Measurements from ENCODE around the gene SERPING1. TPM values are rescaled to one million over a fixed set of nuclear protein-coding genes. Genes with fewer than 3 reads are reported as not detected.

The SERPING1 gene
- total RNA-seq, 1 donor from 2014 or later: 4.6 TPM

GRCh38 chr11:57566905-57567514 lies 30.5 kb upstream of the SERPING1 start:
- DNase-seq (ENCODE audit: low spot score): no peak
- no peaks in the 10 kb centered on the region for H3K9me3 Mint-ChIP-seq (ENCODE audit: low read depth)
- H3K27ac Mint-ChIP-seq (ENCODE audit: unreplicated experiment): peak overlapping the region; percentile 41

GRCh38 chr11:57567515-57568329 lies 29.8 kb upstream of the SERPING1 start, which contains the start of gene UBE2L6:
TSS of gene UBE2L6 (minus strand) at chr11:57567672. CDS start at chr11:57567611, 61 bp downstream.
- Mint-ChIP-seq H3K36me3 (ENCODE audit: low read depth) (no peaks in the 10 kb centered on the region), H3K27ac (ENCODE audit: unreplicated experiment) (peak within 1 kb of the TSS; percentile 61), H3K9me3 (ENCODE audit: low read depth) (no peaks in the 10 kb centered on the region), H3K27me3 (ENCODE audit: low read depth) (no peaks in the 10 kb centered on the region), H3K4me3 (ENCODE audit: unreplicated experiment) (peak within 1 kb of the TSS; percentile 91), H3K4me1 (ENCODE audit: low read depth) (peaks cover 32% of the 10 kb centered on the region)
- no peak for DNase-seq (ENCODE audit: low spot score)
- TF ChIP-seq CTCF (IDR thresholded peaks at IDR 0.05): peak; percentile 98

More at GRCh38 chr11:57566905-57567514, 30.5 kb upstream of the SERPING1 start:
- TF ChIP-seq CTCF (IDR thresholded peaks at IDR 0.05): no peak
- Mint-ChIP-seq H3K27me3 (ENCODE audit: low read depth) (no peaks in the 10 kb centered on the region), H3K36me3 (ENCODE audit: low read depth) (no peaks in the 10 kb centered on the region), H3K4me3 (ENCODE audit: unreplicated experiment) (peak overlapping the region; percentile 91), H3K4me1 (ENCODE audit: low read depth) (peaks cover 32% of the 10 kb centered on the region)

GRCh38 chr11:57568330-57568766 lies 29.1 kb upstream of the SERPING1 start:
- Mint-ChIP-seq H3K4me1 (ENCODE audit: low read depth) (peaks cover 32% of the 10 kb centered on the region), H3K4me3 (ENCODE audit: unreplicated experiment) (peak overlapping the region; percentile 91), H3K9me3 (ENCODE audit: low read depth) (no peaks in the 10 kb centered on the region), H3K36me3 (ENCODE audit: low read depth) (no peaks in the 10 kb centered on the region), H3K27ac (ENCODE audit: unreplicated experiment) (peak overlapping the region; percentile 61), H3K27me3 (ENCODE audit: low read depth) (no peaks in the 10 kb centered on the region)
- TF ChIP-seq CTCF (IDR thresholded peaks at IDR 0.05): peak; percentile 44
- no peak for DNase-seq (ENCODE audit: low spot score)

- H3K4me3 Mint-ChIP-seq (ENCODE audit: unreplicated experiment): no peak overlapping the region
Observed at GRCh38 chr11:57571606-57572005, 25.9 kb upstream of the SERPING1 start.

More at GRCh38 chr11:57571606-57572005, 25.9 kb upstream of the SERPING1 start:
- Mint-ChIP-seq H3K9me3 (ENCODE audit: low read depth) (no peaks in the 10 kb centered on the region), H3K27me3 (ENCODE audit: low read depth) (peaks cover 12% of the 10 kb centered on the region), H3K36me3 (ENCODE audit: low read depth) (no peaks in the 10 kb centered on the region), H3K4me1 (ENCODE audit: low read depth) (peaks cover 23% of the 10 kb centered on the region), H3K27ac (ENCODE audit: unreplicated experiment) (no peak overlapping the region)
- no peak for TF ChIP-seq CTCF (IDR thresholded peaks at IDR 0.05)
- no peak for DNase-seq (ENCODE audit: low spot score)
